HUES48 (cell line): ENCODE results near the gene DGKI.

ENCODE experiments used
- H3K27ac ChIP-seq: one replicate; pipeline ENCODE4 v1.7.0; 2013; ENCODE audit warnings: low read depth, low read length, inconsistent platforms
- H3K27me3 ChIP-seq: 2 replicates; pipeline ENCODE4 v1.6.1; 2013; ENCODE audit warnings: mild to moderate bottlenecking, low read length; ENCODE audit not compliant: control insufficient read depth, insufficient read depth
- H3K36me3 ChIP-seq: 2 replicates; pipeline ENCODE4 v1.6.1; 2013; ENCODE audit warnings: low read length; ENCODE audit not compliant: control insufficient read depth, insufficient read depth
- H3K4me1 ChIP-seq: 2 replicates; pipeline ENCODE4 v1.6.1; 2013; ENCODE audit warnings: mild to moderate bottlenecking, low read length; ENCODE audit not compliant: control insufficient read depth, insufficient read depth
- H3K4me3 ChIP-seq: 2 replicates; pipeline ENCODE4 v1.5.1; 2013; ENCODE audit warnings: mild to moderate bottlenecking, low read depth, low read length
- H3K9ac ChIP-seq: 2 replicates; pipeline ENCODE4 v1.6.1; 2013; ENCODE audit warnings: mild to moderate bottlenecking, low read depth, low read length, moderate library complexity
- H3K9me3 ChIP-seq: 2 replicates; pipeline ENCODE4 v1.6.1; 2013; ENCODE audit warnings: low read length; ENCODE audit not compliant: control insufficient read depth, insufficient read depth

Gene DGKI

DNA sequence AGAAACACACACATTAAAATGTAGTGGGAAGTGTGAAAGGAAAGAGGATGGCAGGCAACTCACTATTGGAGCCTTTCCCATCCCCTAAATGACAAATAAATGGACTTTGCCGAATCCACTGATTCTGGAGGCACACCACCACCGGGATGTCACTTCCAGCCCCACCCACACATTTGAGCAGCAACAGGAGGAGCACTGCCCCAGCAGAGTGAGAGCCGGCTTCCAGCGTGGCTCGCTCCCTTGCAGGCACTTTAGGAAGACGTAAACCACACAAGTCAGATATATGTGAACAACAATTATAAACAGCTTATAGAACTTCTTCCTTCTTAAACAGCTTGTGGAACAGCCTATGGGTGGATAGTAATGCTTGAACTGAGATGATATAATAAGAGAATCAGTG, 191.0 kb downstream of the DGKI start:
- Histone ChIP-seq H3K9ac (no peak overlapping the region), H3K27ac (no peak overlapping the region)

DNA sequence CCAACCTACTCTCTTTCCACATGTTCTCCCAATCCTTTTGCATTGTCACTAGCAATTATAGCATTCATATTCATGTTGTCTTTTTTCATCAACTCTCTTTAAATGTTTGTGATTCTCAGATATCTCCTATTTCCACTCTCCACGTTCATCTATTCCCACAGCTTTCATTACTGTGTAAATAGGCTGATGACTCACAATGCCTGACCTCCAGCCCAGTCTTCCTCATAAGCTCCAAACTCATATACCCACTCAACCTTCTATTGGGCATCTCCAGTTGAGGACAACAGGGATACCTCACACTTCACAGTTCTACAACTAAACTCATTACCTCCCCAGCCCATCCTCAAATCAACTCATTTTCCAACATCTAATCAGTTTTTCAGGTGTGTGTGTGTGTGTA, 194.1 kb downstream of the DGKI start:
- no peaks in the 10 kb centered on the region for H3K36me3 ChIP-seq
- no peak overlapping the region for H3K27ac ChIP-seq
- H3K27me3 ChIP-seq: no peaks in the 10 kb centered on the region; the same call in 1 of the 2 replicates
- H3K9ac ChIP-seq: no peak overlapping the region
- H3K4me1 ChIP-seq: peaks cover 21% of the 10 kb centered on the region
- no peak overlapping the region for H3K4me3 ChIP-seq
- H3K9me3 ChIP-seq: no peaks in the 10 kb centered on the region

More for the DNA sequence above, 191.0 kb downstream of the DGKI start:
- Histone ChIP-seq H3K36me3 (no peaks in the 10 kb centered on the region), H3K27me3 (no peaks in the 10 kb centered on the region), H3K4me3 (no peak overlapping the region), H3K9me3 (no peaks in the 10 kb centered on the region), H3K4me1 (peaks cover 36% of the 10 kb centered on the region)

- peaks cover 10% of the 10 kb centered on the region for H3K4me1 ChIP-seq
- no peaks in the 10 kb centered on the region; the same call in 1 of the 2 replicates for H3K27me3 ChIP-seq
- no peak overlapping the region for H3K4me3 ChIP-seq
Observed at GRCh38 chr7:137647905-137648565, 198.7 kb downstream of the DGKI start.

GRCh38 chr7:137642472-137642871, 204.3 kb downstream of the DGKI start:
- H3K9me3 ChIP-seq: no peaks in the 10 kb centered on the region
- H3K27me3 ChIP-seq: no peaks in the 10 kb centered on the region; the same call in 1 of the 2 replicates
- H3K4me3 ChIP-seq: no peak overlapping the region
- no peak overlapping the region for H3K9ac ChIP-seq
- no peaks in the 10 kb centered on the region for H3K36me3 ChIP-seq
- H3K27ac ChIP-seq: no peak overlapping the region
- peaks cover 5% of the 10 kb centered on the region for H3K4me1 ChIP-seq

More at GRCh38 chr7:137647905-137648565, 198.7 kb downstream of the DGKI start:
- Histone ChIP-seq H3K36me3 (no peaks in the 10 kb centered on the region), H3K27ac (no peak overlapping the region), H3K9me3 (no peaks in the 10 kb centered on the region), H3K9ac (no peak overlapping the region)

DNA sequence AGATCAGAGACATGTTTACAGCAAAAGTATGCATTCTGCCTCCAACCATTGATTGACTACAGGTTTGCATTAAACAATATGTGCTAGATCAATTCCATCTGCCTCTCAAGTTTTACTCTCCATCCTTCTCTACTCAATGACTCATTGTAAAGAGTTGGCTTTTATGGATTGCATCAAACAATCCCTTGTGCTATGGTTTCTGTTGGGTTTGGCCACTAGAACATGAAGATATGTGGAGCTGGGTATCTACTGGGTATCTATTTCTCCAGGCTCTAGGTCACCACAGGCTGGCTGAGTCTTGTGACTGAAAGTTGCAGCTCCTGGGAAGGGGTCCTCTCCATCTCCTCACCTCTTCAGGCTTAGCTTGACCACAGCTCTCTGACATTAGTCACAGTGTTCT, 204.7 kb downstream of the DGKI start:
- peaks cover under 1% of the 10 kb centered on the region; the same call in 1 of the 2 replicates for H3K4me1 ChIP-seq

DNA sequence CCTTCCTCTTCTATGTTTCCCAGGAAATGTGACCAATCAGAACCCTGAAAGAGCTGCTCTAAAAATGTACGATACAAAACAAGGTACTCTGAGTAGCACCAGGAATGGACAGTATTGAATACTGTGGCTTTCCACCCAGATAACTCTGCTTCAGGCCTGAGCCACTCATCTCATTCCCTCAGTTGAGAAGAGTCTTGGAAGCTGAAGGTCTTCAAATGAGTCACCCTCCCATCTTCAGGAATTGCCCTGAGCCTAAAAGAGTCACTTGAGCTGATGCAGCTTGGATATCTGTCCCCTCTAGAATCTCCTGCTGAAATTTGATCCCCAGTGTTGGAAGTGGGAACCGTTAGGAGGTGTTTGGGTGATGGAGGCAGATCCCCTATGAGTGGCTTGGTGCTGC, 210.4 kb downstream of the DGKI start:
- no peak overlapping the region for H3K27ac ChIP-seq
- H3K4me1 ChIP-seq: no peaks in the 10 kb centered on the region
- no peak overlapping the region for H3K9ac ChIP-seq
- no peak overlapping the region for H3K4me3 ChIP-seq
- H3K27me3 ChIP-seq: no peaks in the 10 kb centered on the region
- no peaks in the 10 kb centered on the region for H3K36me3 ChIP-seq
- H3K9me3 ChIP-seq: no peaks in the 10 kb centered on the region

More for the DNA sequence above, 204.7 kb downstream of the DGKI start:
- Histone ChIP-seq H3K36me3 (no peaks in the 10 kb centered on the region), H3K9ac (no peak overlapping the region), H3K9me3 (no peaks in the 10 kb centered on the region), H3K27me3 (no peaks in the 10 kb centered on the region; the same call in 1 of the 2 replicates), H3K27ac (no peak overlapping the region), H3K4me3 (no peak overlapping the region)

GRCh38 chr7:137635874-137636273, 210.9 kb downstream of the DGKI start:
- Histone ChIP-seq H3K9me3 (no peaks in the 10 kb centered on the region), H3K27ac (no peak overlapping the region), H3K9ac (no peak overlapping the region), H3K27me3 (no peaks in the 10 kb centered on the region), H3K4me1 (no peaks in the 10 kb centered on the region), H3K36me3 (no peaks in the 10 kb centered on the region), H3K4me3 (no peak overlapping the region)

- Histone ChIP-seq H3K4me1 (no peaks in the 10 kb centered on the region), H3K9me3 (no peaks in the 10 kb centered on the region), H3K36me3 (no peaks in the 10 kb centered on the region), H3K4me3 (no peak overlapping the region), H3K9ac (no peak overlapping the region), H3K27me3 (no peaks in the 10 kb centered on the region), H3K27ac (no peak overlapping the region)
Observed at GRCh38 chr7:137635132-137635531, 211.6 kb downstream of the DGKI start.

DNA sequence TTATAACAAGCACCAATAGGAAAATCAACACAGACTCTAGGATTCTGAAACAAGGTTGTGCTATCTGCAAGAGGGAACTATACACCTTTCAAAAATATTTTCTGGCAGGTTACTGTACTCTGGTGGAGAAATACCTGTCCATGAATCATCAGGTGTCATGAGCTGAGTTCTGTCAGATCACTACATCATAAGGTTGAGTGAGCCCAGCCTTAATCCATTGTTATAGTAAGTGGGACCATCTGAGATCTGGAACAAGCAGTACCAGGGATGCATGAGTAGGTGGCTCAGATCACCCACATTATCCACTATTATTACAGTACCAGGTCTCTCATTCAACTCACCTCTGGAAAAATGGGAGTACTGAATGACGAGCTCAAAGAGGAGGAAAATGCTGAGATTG, 212.4 kb downstream of the DGKI start:
- no peaks in the 10 kb centered on the region for H3K27me3 ChIP-seq
- H3K4me3 ChIP-seq: no peak overlapping the region
- H3K9me3 ChIP-seq: no peaks in the 10 kb centered on the region
- H3K9ac ChIP-seq: no peak overlapping the region
- H3K36me3 ChIP-seq: no peaks in the 10 kb centered on the region
- no peaks in the 10 kb centered on the region for H3K4me1 ChIP-seq
- H3K27ac ChIP-seq: no peak overlapping the region

DNA sequence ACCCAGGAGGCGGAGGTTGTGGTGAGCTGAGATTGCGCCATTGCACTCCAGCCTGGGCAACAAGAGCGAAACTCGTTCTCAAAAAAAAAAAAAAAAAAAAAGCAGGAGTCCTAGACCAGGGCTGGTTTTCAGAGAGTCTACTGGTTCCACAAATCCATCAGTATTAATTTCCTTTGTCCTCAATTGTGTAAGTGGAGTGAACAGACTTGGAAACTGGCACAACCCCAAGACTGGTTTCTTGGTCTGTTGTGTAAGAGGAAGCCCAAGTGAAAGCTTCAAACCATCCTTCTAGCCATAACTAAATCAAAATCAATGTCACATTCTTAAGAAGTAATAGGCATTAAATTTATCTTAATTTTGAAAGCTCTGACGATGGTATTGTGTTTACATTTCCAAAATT, 213.6 kb downstream of the DGKI start:
- Histone ChIP-seq H3K36me3 (no peaks in the 10 kb centered on the region), H3K4me3 (no peak overlapping the region), H3K4me1 (no peaks in the 10 kb centered on the region)

GRCh38 chr7:137628216-137628615, 218.6 kb downstream of the DGKI start:
- H3K27ac ChIP-seq: no peak overlapping the region
- H3K9ac ChIP-seq: no peak overlapping the region
- no peaks in the 10 kb centered on the region for H3K36me3 ChIP-seq
- no peaks in the 10 kb centered on the region for H3K27me3 ChIP-seq
- H3K4me1 ChIP-seq: no peaks in the 10 kb centered on the region
- H3K4me3 ChIP-seq: no peak overlapping the region
- no peaks in the 10 kb centered on the region for H3K9me3 ChIP-seq

More for the DNA sequence above, 213.6 kb downstream of the DGKI start:
- Histone ChIP-seq H3K9me3 (no peaks in the 10 kb centered on the region), H3K27ac (no peak overlapping the region), H3K9ac (no peak overlapping the region), H3K27me3 (no peaks in the 10 kb centered on the region)
